ENCODE data around the gene C1orf174. TPM values are rescaled to one million over a fixed set of nuclear protein-coding genes. Genes with fewer than 3 reads are reported as not detected.
"Not testable (repeated sequence)": the region's sequence is repeated elsewhere in the genome, so short reads cannot be mapped to it uniquely, and the experiment has no call there.

Gene C1orf174
- total RNA-seq, 1 donor from 2014 or later = 14.4 TPM

GRCh38 chr1:3928586-3928985, 28.5 kb upstream of the C1orf174 start:
- DNase-seq (no peak), ATAC-seq (no peak)
- intact Hi-C loops (cut with micrococcal nuclease) = no loop called here

GRCh38 chr1:3926956-3927355, 26.9 kb upstream of the C1orf174 start:
- ATAC-seq (no peak), DNase-seq (no peak)
- intact Hi-C loops (cut with micrococcal nuclease) = no loop called here

- DNase-seq (no peak), ATAC-seq (no peak)
- intact Hi-C loops (cut with micrococcal nuclease) = no loop called here
These were observed 25.7 kb upstream of the C1orf174 start for GRCh38 chr1:3925762-3926161.

- DNase-seq (no peak), ATAC-seq (no peak)
- intact Hi-C loops (cut with micrococcal nuclease) = no loop called here
These were observed 25.2 kb upstream of the C1orf174 start for GRCh38 chr1:3925256-3925655.

GRCh38 chr1:3924825-3925220, 24.8 kb upstream of the C1orf174 start:
- intact Hi-C loops (cut with micrococcal nuclease) = no loop called here
- no peak for DNase-seq
- ATAC-seq = no peak

- DNase-seq = no peak
- intact Hi-C loops (cut with micrococcal nuclease) = no loop called here
These were observed 24.2 kb upstream of the C1orf174 start for GRCh38 chr1:3924186-3924824.

GRCh38 chr1:3923378-3924185, 23.5 kb upstream of the C1orf174 start:
- DNase-seq (no peak), ATAC-seq (no peak)
- intact Hi-C loops (cut with micrococcal nuclease) = no loop called here

More at GRCh38 chr1:3924186-3924824, 24.2 kb upstream of the C1orf174 start:
- ATAC-seq = no peak

GRCh38 chr1:3922851-3923250, 22.8 kb upstream of the C1orf174 start:
- no peak for DNase-seq
- ATAC-seq = no peak

GRCh38 chr1:3922201-3922725, 22.2 kb upstream of the C1orf174 start:
- DNase-seq (no peak), ATAC-seq (no peak)
- intact Hi-C loops (cut with micrococcal nuclease) = no loop called here

More at GRCh38 chr1:3922851-3923250, 22.8 kb upstream of the C1orf174 start:
- intact Hi-C loops (cut with micrococcal nuclease) = no loop called here

- ATAC-seq (no peak), DNase-seq (no peak)
- intact Hi-C loops (cut with micrococcal nuclease) = no loop called here
These were observed 21.7 kb upstream of the C1orf174 start for GRCh38 chr1:3921765-3922164.

- ATAC-seq = no peak
- DNase-seq = no peak
- intact Hi-C loops (cut with micrococcal nuclease) = no loop called here
These were observed 19.6 kb upstream of the C1orf174 start for GRCh38 chr1:3919706-3920105.

GRCh38 chr1:3918966-3919611, 19.0 kb upstream of the C1orf174 start:
- ATAC-seq = no peak
- DNase-seq = no peak
- intact Hi-C loops (cut with micrococcal nuclease) = no loop called here

GRCh38 chr1:3918359-3918758, 18.3 kb upstream of the C1orf174 start:
- DNase-seq; intact Hi-C loops (cut with micrococcal nuclease); ATAC-seq: not testable (repeated sequence)

GRCh38 chr1:3917761-3918160, 17.7 kb upstream of the C1orf174 start:
- intact Hi-C loops (cut with micrococcal nuclease) = no loop called here
- DNase-seq (no peak), ATAC-seq (no peak)

GRCh38 chr1:3915551-3916121, 15.6 kb upstream of the C1orf174 start:
- ATAC-seq = no peak
- DNase-seq = no peak
- intact Hi-C loops (cut with micrococcal nuclease) = no loop called here

GRCh38 chr1:3914911-3915310, 14.8 kb upstream of the C1orf174 start:
- DNase-seq (no peak), ATAC-seq (no peak)
- intact Hi-C loops (cut with micrococcal nuclease) = no loop called here

GRCh38 chr1:3914331-3914851, 14.3 kb upstream of the C1orf174 start:
- intact Hi-C loops (cut with micrococcal nuclease) = no loop called here

GRCh38 chr1:3912809-3913685, 13.0 kb upstream of the C1orf174 start:
- DNase-seq = no peak
- intact Hi-C loops (cut with micrococcal nuclease) = no loop called here
- no peak for ATAC-seq

More at GRCh38 chr1:3914331-3914851, 14.3 kb upstream of the C1orf174 start:
- no peak for ATAC-seq
- no peak for DNase-seq
